Pancreas (tissue), 10 donors: ENCODE results near the gene KRTDAP. TPM values are rescaled to one million over a fixed set of nuclear protein-coding genes. Genes with fewer than 3 reads are reported as not detected.

Experiments used
- ATAC-seq, 4 donors: fragments of 200-7000 bp; cut with Tn5 transposase; one replicate each; pipeline versions ENCODE4 v1.8.0 to v1.9.1; 2020; ENCODE audit warnings: mild to moderate bottlenecking in 4 of 4, moderate library complexity in 4 of 4
- DNase-seq, 6 donors: peaks; one replicate each; pipeline ENCODE4 v3.0.0-alpha.2; 2020
- FAIRE-seq: peaks from 2 replicates; lab custom pipeline; 2012; peaks lifted over from hg19 to GRCh38; lab: Jason Lieb, UNC
- H3K27ac ChIP-seq, 4 donors: fragments of 200-600 bp; sonication (generic); 1 replicate in 3 of 4; 2 replicates in 1 of 4; pipeline versions ENCODE4 v1.5.0 to v1.8.0; 2020
- H3K27me3 ChIP-seq, 4 donors: fragments of 200-600 bp; one replicate each; pipeline ENCODE4 v1.8.0; 2021
- H3K36me3 ChIP-seq, 3 donors: fragments of 200-600 bp; sonication (generic) in 1 of 3; one replicate each; pipeline versions ENCODE4 v1.5.0 to v1.8.0; 2020 to 2021
- H3K4me1 ChIP-seq, 3 donors: fragments of 200-600 bp; one replicate each; pipeline ENCODE4 v1.8.0; 2021
- H3K4me3 ChIP-seq, 4 donors: fragments of 200-600 bp; sonication (generic) in 2 of 4; one replicate each; pipeline versions ENCODE4 v1.5.0 to v1.8.0; 2020 to 2021
- H3K9me3 ChIP-seq, 4 donors: fragments of 200-600 bp; one replicate each; pipeline ENCODE4 v1.8.0; 2021
- WGBS, 2 donors: extraction: QIAGEN DNeasy Blood & Tissue Kit; methylation state at CpG; one replicate each; pipeline ENCODE4 v1.1.7; 2013; 5-methylcytosine and 5-hydroxymethylcytosine counted together
- intact Hi-C, 3 donors: fragments of 100-400 bp; cut with DNase I; formaldehyde crosslinking; loops; one replicate each; pipeline versions ENCODE4 v1.11.1 to v1.14.2; 2022
- polyA plus RNA-seq, 2 donors: library from polyadenylated mRNA; stranded (reverse); fragments of 200-250 nt; gene quantifications; one replicate each; pipeline ENCODE4 v1.2.3, GENCODE V29; 2013
- total RNA-seq, 6 donors: library from RNA; stranded (reverse); fragmentation: NEBNext Ultra II Directional in 4 of 6; extraction: Animal tissue kit (Norgen Biotek cat#: 25700) in 4 of 6; gene quantifications; one replicate each; pipeline versions ENCODE4 v1.2.1 to v1.2.4, GENCODE V29; 2021 to 2023
- TF ChIP-seq, protein P1 (sequence below), 4 donors: fragments of 200-600 bp; sonication (generic) in 3 of 4; IDR thresholded peaks; one replicate each; pipeline versions ENCODE4 v1.5.0 to v1.8.0; 2021; ENCODE audit warnings: antibody characterized with exemption in 4 of 4
- donor health status: healthy with polysubstance abuse.
- donor health status: DM: no; HTN: no; CAD: no; lungs with moderate emphysema.
- donor health status: DM: no; HTN: no; CAD: no.
- donor health status: control.
- donor health status: control.
- donor health status: Bipolar disorder and iron deficiency.
- donor health status: DM: yes; HTN: yes; CAD: no.
- donor health status: DM: no; HTN: no; CAD: no.
- donor health status: DM: no; HTN: no; CAD: no.
- donor health status: DM: yes; HTN: yes; CAD: no.

The KRTDAP gene
- total and polyA plus RNA-seq, 8 donors = 0.35 to 2.0 (median 1.3) TPM; not detected in 4

DNA sequence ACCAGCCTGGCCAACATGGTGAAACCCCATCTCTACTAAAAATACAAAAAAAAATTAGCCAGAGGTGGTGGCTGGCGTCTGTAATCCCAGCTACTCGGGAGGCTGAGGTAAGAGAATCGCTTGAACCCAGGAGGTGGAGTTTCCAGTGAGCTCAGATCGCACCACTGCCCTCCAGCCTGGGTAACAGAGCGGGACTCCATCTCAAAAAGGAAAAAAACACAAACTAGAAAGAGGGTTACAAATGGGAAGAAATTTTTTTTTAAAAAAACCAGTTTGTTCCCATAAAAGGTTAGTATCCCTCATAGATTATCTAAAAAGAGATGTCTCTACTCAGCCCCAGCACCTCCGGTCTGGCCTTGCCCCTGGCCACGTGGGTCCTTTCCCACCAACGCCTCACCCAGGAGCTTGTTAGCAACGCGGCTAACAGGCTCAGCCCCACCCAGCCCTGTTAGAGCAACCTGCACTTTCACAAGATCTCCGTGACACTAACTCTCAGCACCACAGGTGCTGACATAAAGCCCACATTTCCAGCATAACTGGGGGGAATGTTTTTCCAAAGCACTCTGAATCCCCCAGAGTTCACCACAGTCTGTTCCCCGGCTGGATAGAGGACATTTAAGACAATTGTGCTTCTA, 18.9 kb upstream of the KRTDAP start:
- peaks cover 0 to 8% (median 4%) of the 10 kb centered on the region in 3 donors for H3K4me1 ChIP-seq
- ATAC-seq = peak; percentile 83 to 89 (median 84)
- intact Hi-C loops = no loop called here
- TF ChIP-seq, protein P1, sequence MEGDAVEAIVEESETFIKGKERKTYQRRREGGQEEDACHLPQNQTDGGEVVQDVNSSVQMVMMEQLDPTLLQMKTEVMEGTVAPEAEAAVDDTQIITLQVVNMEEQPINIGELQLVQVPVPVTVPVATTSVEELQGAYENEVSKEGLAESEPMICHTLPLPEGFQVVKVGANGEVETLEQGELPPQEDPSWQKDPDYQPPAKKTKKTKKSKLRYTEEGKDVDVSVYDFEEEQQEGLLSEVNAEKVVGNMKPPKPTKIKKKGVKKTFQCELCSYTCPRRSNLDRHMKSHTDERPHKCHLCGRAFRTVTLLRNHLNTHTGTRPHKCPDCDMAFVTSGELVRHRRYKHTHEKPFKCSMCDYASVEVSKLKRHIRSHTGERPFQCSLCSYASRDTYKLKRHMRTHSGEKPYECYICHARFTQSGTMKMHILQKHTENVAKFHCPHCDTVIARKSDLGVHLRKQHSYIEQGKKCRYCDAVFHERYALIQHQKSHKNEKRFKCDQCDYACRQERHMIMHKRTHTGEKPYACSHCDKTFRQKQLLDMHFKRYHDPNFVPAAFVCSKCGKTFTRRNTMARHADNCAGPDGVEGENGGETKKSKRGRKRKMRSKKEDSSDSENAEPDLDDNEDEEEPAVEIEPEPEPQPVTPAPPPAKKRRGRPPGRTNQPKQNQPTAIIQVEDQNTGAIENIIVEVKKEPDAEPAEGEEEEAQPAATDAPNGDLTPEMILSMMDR (IDR thresholded peaks at IDR 0.05) = no peak
- WGBS, 2 donors = 12 to 13% methylated on average over 12 of the region's 12 CpGs
- no peaks in the 10 kb centered on the region for H3K27me3 ChIP-seq
- DNase-seq = peak; percentile 77 to 91 (median 80)
- FAIRE-seq = no peak
- peak overlapping the region; percentile 26 to 64 (median 41) for H3K4me3 ChIP-seq
- H3K27ac ChIP-seq = peak overlapping the region; percentile 79 to 87 (median 80)
- H3K36me3 ChIP-seq = peaks cover 0 to 8% (median 0%) of the 10 kb centered on the region in 3 donors
- no peaks in the 10 kb centered on the region for H3K9me3 ChIP-seq

DNA sequence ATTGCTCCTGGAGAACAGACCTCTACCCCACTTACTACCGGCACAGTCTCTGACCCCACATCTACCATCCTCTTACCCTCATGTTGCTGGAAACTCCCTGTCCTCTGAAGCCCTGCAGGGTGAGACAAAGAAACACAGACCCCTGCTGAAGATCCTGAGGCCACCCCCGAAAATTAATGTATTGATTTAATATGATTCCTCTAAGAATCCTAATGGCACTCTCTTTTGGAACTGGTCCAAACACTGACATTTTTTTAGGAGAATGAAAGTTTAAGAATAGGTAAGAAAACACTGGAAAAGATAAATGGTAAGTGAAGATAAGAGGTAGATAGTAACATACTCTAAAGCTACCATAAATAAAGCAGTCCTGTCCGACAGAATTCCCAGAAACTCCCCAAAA, 17.9 kb upstream of the KRTDAP start:
- H3K27me3 ChIP-seq = no peaks in the 10 kb centered on the region
- intact Hi-C loops = no loop called here
- TF ChIP-seq, protein P1 (IDR thresholded peaks at IDR 0.05) = no peak
- no peak overlapping the region for H3K27ac ChIP-seq
- WGBS, 2 donors = 87 to 91% methylated on average over 3 of the region's 3 CpGs
- H3K4me1 ChIP-seq = peaks cover 0 to 8% (median 4%) of the 10 kb centered on the region in 3 donors
- DNase-seq (no peak), FAIRE-seq (no peak), ATAC-seq (no peak)
- peaks cover 0 to 8% (median 0%) of the 10 kb centered on the region in 3 donors for H3K36me3 ChIP-seq
- H3K4me3 ChIP-seq = no peak overlapping the region
- H3K9me3 ChIP-seq = no peaks in the 10 kb centered on the region

DNA sequence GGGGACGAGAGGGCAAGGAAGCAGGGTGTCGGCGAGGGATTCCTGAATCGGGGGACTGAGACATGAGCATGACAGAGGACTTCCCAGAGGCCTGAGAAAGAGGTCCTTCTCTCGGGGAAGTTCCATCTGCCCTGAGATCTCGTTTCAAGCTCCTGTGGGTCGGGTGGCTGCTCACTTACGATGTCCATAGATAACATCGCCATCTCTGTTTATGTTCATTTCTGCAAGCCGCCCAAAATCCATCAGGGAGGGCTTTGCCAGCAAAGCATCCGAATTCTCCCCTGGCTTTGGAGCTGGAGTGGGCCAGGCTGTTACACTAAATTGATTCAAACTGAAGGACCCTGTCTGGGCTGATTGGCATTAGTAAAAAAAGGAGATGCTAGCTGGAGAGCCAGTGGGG, 17.3 kb upstream of the KRTDAP start:
- Histone ChIP-seq H3K27ac (no peak overlapping the region), H3K4me1 (peaks cover 0 to 8% (median 4%) of the 10 kb centered on the region in 3 donors), H3K27me3 (no peaks in the 10 kb centered on the region), H3K4me3 (no peak overlapping the region), H3K9me3 (no peaks in the 10 kb centered on the region), H3K36me3 (peaks cover 0 to 8% (median 0%) of the 10 kb centered on the region in 3 donors)
- TF ChIP-seq, protein P1 (IDR thresholded peaks at IDR 0.05) = no peak
- DNase-seq (peak in 1 of 6 donors; percentile 28), FAIRE-seq (no peak), ATAC-seq (no peak)
- intact Hi-C loops = no loop called here
- WGBS, 2 donors = 89% methylated on average over 11 of the region's 11 CpGs

DNA sequence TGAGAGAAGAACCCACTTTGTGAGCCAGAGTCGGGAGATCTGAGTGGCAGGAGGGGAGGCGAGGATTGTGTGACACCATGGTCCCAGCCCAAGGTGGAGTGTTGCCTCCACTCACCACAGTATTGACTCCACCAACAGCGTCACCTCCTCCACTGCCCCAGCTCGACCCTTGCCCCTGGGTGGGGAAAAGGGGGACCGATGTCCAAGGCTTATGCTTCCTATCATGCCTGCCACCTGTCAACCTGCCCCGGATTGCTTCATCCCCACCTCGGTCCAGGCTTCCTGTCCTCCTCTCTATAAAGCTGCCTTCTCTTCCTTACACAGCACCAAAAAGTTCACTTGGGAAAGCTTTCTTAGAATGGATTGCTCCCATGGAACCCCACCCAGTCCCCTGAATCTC, 15.7 kb upstream of the KRTDAP start:
- Histone ChIP-seq H3K4me3 (no peak overlapping the region), H3K27ac (no peak overlapping the region), H3K27me3 (no peaks in the 10 kb centered on the region), H3K36me3 (peaks cover 0 to 15% (median 0%) of the 10 kb centered on the region in 3 donors), H3K9me3 (no peaks in the 10 kb centered on the region), H3K4me1 (peaks cover 0 to 8% (median 4%) of the 10 kb centered on the region in 3 donors)
- ATAC-seq (no peak), FAIRE-seq (no peak), DNase-seq (no peak)
- TF ChIP-seq, protein P1 (IDR thresholded peaks at IDR 0.05) = no peak
- 88 to 93% methylated on average over 7 of the region's 7 CpGs for WGBS, 2 donors
- intact Hi-C loops = no loop called here

DNA sequence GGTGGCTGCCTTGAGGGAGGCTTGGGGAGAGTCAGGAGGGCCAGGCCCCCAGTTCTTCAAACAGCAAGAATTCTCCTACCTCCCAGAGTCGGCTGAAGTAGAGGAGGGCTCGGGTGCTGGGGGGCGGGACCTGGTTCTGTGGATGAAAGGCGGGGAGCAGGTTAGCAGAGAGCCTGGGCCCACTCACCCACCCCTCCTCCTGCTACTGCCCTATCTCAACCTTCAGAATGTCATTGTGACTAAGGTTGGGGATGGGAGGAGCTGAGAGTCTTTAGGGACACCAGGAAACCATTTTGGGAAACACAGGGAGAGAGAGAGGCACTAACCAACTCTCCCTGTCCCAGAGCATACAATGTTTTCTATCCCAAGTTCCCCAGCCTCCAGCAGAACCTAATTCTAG, 12.5 kb upstream of the KRTDAP start:
- DNase-seq (no peak), FAIRE-seq (no peak)
- TF ChIP-seq, protein P1 (IDR thresholded peaks at IDR 0.05) = no peak

More for the DNA sequence above, 12.5 kb upstream of the KRTDAP start:
- Histone ChIP-seq H3K4me1 (no peaks in the 10 kb centered on the region), H3K36me3 (peaks cover 0 to 30% (median 4%) of the 10 kb centered on the region in 3 donors), H3K4me3 (no peak overlapping the region), H3K27ac (no peak overlapping the region), H3K27me3 (no peaks in the 10 kb centered on the region), H3K9me3 (no peaks in the 10 kb centered on the region)
- intact Hi-C loops = no loop called here
- ATAC-seq = no peak
- 91 to 93% methylated on average over 4 of the region's 4 CpGs for WGBS, 2 donors
